Colon (tissue), 2 donors: ENCODE measurements around the gene SLC25A22.

Source experiments
- FAIRE-seq: peaks from 2 replicates; lab custom pipeline; 2012; peaks lifted over from hg19 to GRCh38; lab: Jason Lieb, UNC
- donor health status: control.
- donor health status: control.

The SLC25A22 gene

DNA sequence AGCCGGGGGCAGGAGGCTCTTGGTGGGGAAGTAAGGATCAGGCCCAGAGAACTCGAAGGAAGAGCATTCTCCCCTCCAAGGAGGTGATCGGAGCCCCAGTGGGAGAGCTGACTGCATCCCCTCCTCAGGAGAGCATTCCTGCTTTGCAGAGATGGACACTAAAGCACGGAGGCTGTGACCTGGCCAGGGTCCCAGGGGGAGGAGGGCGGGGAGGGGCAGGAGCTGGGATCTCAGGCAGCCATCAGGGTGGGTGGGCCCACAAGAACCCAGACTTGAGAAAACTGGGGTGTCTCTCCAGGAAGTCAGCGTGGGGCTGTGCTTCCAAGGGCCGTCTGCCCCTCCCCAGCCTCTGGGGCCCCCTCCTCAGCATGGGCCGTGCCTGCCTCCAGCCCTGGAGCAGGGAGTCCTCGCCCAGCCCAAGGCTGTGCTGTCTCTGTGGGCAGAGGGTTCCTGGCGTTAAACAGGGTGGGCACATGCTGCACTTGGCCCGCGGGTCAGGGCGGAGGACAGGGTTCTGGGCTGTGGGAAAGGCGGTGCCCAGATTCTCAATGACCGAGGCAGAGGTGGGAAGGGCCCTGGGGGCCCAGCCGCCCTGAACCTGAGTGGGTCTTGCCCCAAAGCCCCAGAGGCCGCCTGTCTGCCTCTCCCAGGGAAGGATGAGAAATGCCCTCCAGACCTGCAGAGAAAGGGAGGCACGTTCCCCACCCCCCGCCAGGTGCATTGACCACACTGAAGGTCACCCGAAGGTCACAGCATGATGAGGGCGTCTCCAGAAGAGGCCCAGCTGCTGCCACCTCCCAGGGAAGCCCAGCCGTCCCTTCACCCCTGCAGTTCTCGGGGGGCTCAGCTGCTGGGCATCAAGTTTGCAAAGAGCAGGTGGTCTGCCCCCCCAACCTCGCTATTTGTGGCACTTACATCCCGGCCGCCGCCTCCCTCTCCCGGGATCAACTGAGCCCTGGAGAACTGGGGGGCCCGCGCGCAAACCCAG, 8.8 kb downstream of the SLC25A22 start:
- no peak for FAIRE-seq

GRCh38 chr11:788009-788640, 10.0 kb downstream of the SLC25A22 start:
- no peak for FAIRE-seq

GRCh38 chr11:787084-787675, 10.9 kb downstream of the SLC25A22 start:
- no peak for FAIRE-seq

DNA sequence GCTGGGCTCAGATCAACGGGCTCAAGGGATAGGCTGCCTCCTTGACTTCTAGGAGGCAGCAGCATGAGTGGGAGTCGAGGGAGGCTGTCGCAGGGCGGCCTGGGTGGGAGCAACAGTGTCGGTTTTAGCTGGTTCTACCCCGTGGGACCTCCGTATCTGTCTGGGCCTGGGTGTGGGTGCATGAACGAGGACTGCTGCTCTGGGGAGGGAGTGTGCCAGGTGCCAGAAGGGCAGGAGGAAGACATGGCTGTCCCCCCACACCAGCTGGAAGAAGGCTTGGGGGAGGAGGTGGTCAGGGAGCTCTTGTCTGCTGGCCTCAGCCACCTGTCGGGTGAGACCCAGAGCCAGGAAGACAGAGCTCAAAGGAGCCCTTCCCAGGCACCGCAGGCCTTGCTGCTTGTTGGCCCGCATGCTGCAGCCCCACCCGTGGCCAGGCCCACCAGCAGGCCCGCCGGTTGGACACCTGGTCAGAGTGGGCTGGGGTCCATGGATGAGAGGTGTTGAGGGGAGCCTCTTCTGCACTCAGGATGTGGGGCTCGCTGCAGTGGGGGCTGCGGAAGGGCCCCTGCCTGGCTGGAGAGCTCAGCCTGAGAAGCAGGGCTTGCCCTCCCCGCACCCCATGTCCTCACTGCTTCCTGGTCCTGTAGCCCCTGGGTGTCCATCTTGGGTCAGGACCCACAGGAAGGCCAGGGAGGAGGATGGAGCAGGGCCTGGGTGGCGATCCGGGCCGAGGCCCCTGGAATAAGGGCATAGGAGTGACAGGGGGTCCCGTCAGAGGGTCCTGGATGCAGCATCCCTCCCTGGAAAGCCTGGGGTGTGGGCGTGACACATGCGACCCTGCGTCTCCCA, 11.6 kb downstream of the SLC25A22 start:
- FAIRE-seq, result no peak

- FAIRE-seq, result no peak
Measured at GRCh38 chr11:783581-784015, 14.5 kb downstream of the SLC25A22 start.

GRCh38 chr11:782264-783174, 15.6 kb downstream of the SLC25A22 start:
- FAIRE-seq, result no peak

DNA sequence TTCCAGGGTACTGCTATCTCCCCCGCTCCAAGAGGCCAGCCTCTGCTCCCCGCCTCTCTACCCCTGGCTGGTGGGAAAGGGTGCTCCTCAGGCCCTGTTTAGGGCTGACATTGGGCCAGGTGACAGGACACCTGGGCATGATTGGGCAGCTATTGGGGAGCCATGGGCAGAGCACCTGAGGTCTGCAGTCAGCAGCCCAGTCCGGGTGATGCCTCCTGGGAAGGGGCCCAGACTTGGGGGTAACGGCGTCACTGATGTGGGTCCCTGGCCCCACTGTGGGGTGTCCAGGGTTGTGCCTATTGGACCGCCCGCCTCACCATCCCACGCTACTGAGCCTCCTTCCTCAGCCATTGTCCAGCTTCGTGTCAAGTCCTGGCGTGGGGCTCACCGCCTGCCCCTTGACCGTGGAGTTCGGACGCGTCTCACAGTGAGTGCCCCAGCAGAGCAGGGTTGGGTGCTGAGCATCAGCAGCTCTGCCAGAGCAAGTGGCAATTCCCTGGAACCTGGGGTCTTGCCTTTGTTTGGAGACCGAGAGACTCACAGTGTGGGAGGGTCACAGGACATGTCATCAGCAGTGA, 18.0 kb downstream of the SLC25A22 start:
- no peak for FAIRE-seq

DNA sequence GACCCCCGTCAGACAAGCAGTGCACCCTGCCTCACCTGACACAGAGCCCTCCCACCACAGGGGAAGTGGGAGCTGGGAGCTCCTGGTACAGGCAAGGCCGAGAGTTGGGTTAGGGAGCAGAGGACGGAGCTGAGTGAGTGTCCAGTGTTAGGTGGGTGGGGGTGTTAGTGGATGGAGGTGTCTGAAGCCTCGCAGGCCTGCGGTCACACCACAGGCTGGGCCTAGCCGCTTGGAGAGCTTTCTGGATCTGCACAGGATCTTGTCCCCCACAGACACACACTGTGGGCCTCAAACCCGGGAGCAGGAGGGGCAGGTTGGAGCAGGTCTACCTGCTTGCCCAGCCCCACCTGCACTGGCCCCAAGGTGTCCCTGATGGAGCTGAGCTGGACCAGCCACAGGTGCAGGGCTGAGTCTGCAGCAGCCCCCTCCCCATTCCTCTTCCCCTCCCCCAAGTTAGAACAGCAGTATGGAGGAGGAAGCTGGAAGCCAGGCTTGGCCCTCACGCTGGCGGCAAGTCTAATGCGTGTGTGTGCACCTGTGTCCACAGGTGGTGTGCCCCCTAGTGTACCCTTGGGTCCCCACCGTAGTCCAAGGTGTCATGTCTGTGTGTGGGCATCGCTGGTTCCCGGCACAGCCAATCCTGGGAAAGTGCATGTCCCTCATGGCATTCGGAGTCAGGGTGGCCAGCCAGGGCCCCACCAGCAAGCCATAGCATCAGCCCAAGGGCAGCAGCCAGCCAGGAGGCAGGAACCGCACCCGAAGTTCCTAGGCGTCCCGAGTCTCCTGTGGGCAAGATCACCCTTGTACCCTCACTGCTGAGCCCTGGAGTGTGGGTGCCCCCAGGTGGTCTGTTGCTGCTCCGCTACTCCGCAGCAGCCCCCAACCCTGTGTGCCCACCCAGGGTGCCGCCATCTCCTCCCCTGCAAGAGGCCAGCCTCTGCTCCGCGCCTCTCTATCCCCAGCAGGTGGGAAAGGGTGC, 18.8 kb downstream of the SLC25A22 start:
- no peak for FAIRE-seq

GRCh38 chr11:777288-778255, 20.5 kb downstream of the SLC25A22 start, which contains the start of gene GATD1:
GATD1 (minus strand) TSS chr11:777487; CDS start chr11:777462, 25 bp downstream.
- FAIRE-seq, result no peak

DNA sequence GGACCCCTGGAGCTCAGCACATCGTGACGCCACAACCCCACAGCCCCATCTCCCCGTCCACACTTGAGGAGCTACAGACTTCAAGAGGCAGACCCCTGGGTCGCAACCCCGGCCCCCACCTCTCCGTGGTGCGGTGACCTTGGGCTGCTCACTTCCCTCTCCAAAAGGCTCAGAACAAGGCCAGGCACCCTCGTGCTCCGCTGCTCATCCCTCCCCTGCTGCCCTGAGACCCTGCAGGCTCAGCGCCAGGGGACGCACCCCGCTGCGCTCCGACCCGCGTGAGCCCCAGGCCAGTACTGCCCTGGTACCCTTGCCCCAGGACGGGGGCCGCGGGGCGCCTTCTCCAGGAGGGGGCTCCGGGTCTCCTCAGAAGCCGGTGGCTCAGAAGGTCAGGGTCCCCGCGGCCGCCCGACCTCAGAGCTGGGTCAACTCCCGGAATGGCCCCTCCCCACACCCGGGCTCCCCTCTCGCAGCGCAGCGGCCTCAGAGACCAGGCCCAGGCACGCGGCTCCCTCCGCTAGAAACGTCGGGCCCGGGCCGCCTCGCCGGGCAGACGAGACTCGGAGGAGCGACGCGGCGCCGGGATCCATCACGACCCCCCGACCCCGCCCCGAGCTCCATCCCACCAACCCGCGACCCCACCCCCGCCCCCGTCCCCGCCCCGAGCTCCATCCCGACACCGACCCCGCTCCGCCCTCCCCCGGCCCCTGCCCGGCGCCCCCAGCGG, 21.4 kb downstream of the SLC25A22 start:
- no peak for FAIRE-seq

GRCh38 chr11:776263-776560, 21.9 kb downstream of the SLC25A22 start:
- no peak for FAIRE-seq

GRCh38 chr11:774873-775592, 23.0 kb downstream of the SLC25A22 start:
- no peak for FAIRE-seq

DNA sequence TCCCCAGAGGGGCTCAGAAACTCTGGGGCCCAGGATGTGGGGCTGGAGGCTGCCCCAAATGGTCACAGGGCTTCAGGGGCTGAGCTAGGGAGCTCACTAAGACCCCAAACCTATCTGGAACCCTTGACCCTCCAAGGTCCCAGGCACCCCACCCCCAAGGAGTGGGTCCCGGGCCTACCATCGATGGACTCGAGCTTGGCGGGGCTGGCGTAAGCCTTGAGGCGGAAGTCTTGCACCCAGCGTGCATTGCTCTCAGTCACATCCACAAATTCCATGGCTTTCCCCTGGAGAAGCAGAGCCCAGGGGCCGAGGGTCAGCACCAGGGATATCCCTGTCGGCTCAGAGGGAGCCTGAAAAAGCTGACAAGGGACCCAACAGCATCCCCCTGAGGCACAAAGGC, 24.3 kb downstream of the SLC25A22 start:
- FAIRE-seq, result no peak

- no peak for FAIRE-seq
Measured at GRCh38 chr11:773425-773824, 24.7 kb downstream of the SLC25A22 start.

- FAIRE-seq, result no peak
Measured at GRCh38 chr11:772429-773390, 25.4 kb downstream of the SLC25A22 start.
